GM21447 (cell line): Measurements from ENCODE around the gene ZNF655.
"Not testable (repeated sequence)": the region's sequence is repeated elsewhere in the genome, so short reads cannot be mapped to it uniquely, and the experiment has no call there.

Source experiments
- ATAC-seq: cut with Tn5 transposase; IDR thresholded peaks from one replicate; pipeline ENCODE4 v1.9.1; 2021; ENCODE audit not compliant: unreplicated experiment

Gene ZNF655

GRCh38 chr7:99560834-99561736, 2.6 kb downstream of the ZNF655 start:
- no peak for ATAC-seq

- ATAC-seq: no peak
Observed at GRCh38 chr7:99561737-99562051, 3.3 kb downstream of the ZNF655 start.

- no peak for ATAC-seq
Observed at GRCh38 chr7:99562114-99562784, 3.8 kb downstream of the ZNF655 start.

- ATAC-seq: no peak
Observed at GRCh38 chr7:99562832-99563231, 4.4 kb downstream of the ZNF655 start.

- ATAC-seq: no peak
Observed at GRCh38 chr7:99563650-99564049, 5.2 kb downstream of the ZNF655 start.

- ATAC-seq: not testable (repeated sequence)
Observed at GRCh38 chr7:99568770-99569169, 10.3 kb downstream of the ZNF655 start.

GRCh38 chr7:99571768-99572167, 13.3 kb downstream of the ZNF655 start:
- ATAC-seq: no peak

GRCh38 chr7:99573257-99573656, 14.8 kb downstream of the ZNF655 start:
- ATAC-seq: no peak

- no peak for ATAC-seq
Observed at GRCh38 chr7:99576251-99576650, 17.8 kb downstream of the ZNF655 start.

- no peak for ATAC-seq
Observed at GRCh38 chr7:99579281-99579955, 21.0 kb downstream of the ZNF655 start.

GRCh38 chr7:99579956-99580777, 21.7 kb downstream of the ZNF655 start:
- ATAC-seq: no peak

- ATAC-seq: not testable (repeated sequence)
Observed at GRCh38 chr7:99580778-99581332, 22.4 kb downstream of the ZNF655 start.

- no peak for ATAC-seq
Observed at GRCh38 chr7:99588868-99589267, 30.4 kb downstream of the ZNF655 start.

GRCh38 chr7:99594948-99595745, 36.7 kb downstream of the ZNF655 start:
- ATAC-seq: no peak

GRCh38 chr7:99596408-99596955, 38.0 kb downstream of the ZNF655 start:
- no peak for ATAC-seq

GRCh38 chr7:99597762-99598501, 39.5 kb downstream of the ZNF655 start, which contains the start of gene TMEM225B:
TSS of gene TMEM225B (plus strand) at chr7:99598267. CDS start at chr7:99604389, 6,122 bp downstream.
- ATAC-seq: no peak

- no peak for ATAC-seq
Observed at GRCh38 chr7:99599836-99600235, 41.4 kb downstream of the ZNF655 start.

- ATAC-seq: no peak
Observed at GRCh38 chr7:99601656-99602310, 43.3 kb downstream of the ZNF655 start.
